NCI-H226 (cell line): ENCODE measurements around the gene MROH8.
"Not testable (repeated sequence)": the region's sequence is repeated elsewhere in the genome, so short reads cannot be mapped to it uniquely, and the experiment has no call there.

ENCODE experiments used
- DNase-seq: peaks from one replicate; pipeline ENCODE4 v3.0.0-alpha.2; 2015

The MROH8 gene

DNA sequence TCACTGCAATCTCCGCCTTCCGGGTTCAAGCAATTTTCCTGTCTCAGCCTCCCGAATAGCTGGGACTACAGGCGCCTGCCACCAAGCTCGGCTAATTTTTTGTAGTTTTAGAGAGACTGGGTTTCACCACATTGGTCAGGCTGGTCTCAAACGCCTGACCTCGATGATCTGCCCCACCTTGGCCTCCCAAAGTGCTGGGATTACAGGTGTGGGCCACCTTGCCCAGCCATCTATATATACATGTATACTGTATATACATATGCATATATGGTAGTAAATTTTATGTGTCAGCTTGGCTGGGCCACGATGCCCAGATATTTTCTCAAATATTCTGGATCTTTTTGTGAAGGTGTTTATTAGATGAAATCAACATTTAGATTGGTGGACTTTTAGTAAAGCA, 102.3 kb downstream of the MROH8 start:
- no peak for DNase-seq

- DNase-seq, result no peak
These were observed 103.2 kb downstream of the MROH8 start for GRCh38 chr20:37075932-37076685.

GRCh38 chr20:37072293-37073196, 106.8 kb downstream of the MROH8 start:
- DNase-seq, result no peak

GRCh38 chr20:37071481-37071911, 107.9 kb downstream of the MROH8 start:
- peak; percentile 57 for DNase-seq

GRCh38 chr20:37069563-37069962, 109.8 kb downstream of the MROH8 start:
- DNase-seq, result not testable (repeated sequence)

- no peak for DNase-seq
These were observed 113.2 kb downstream of the MROH8 start for GRCh38 chr20:37066168-37066567.

DNA sequence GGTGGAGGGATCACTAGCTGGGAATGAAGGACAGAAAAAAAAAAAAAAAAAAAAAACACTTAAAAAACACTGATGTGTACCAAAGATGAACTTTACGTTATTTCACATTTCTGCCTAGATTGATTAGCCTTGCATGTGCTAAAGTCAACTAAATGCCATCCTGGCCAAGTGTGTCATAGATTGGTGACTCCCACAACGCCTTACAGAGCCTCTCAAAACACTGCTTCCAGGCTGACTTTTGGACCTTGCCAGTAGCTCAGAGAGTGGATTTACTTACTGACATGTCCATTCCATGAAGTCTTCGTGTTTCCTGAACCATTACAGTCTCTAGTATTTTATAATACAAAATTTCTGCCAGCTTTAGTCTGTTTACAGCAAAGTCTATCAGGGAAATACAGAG, 124.1 kb downstream of the MROH8 start:
- DNase-seq, result no peak

GRCh38 chr20:37053230-37053950, 126.0 kb downstream of the MROH8 start:
- no peak for DNase-seq
